HFFc6 (cell line): Measurements from ENCODE around the gene LRRC38. TPM values are rescaled to one million over a fixed set of nuclear protein-coding genes. Genes with fewer than 3 reads are reported as not detected.
"Not testable (repeated sequence)": the region's sequence is repeated elsewhere in the genome, so short reads cannot be mapped to it uniquely, and the experiment has no call there.

Source experiments
- DNase-seq: peaks from one replicate; pipeline ENCODE4 v3.0.0-alpha.2; 2018
- H3K27ac Mint-ChIP-seq: 2 replicates; pipeline ENCODE4 v1.8.0; 2020; ENCODE audit warnings: mild to moderate bottlenecking, mixed read lengths
- H3K27me3 Mint-ChIP-seq: 2 replicates; pipeline ENCODE4 v1.8.0; 2021; ENCODE audit warnings: mild to moderate bottlenecking, moderate library complexity, mixed read lengths; ENCODE audit not compliant: insufficient read depth
- H3K36me3 Mint-ChIP-seq: 2 replicates; pipeline ENCODE4 v1.8.0; 2021; ENCODE audit warnings: low read depth, mixed read lengths
- H3K4me1 Mint-ChIP-seq: 2 replicates; pipeline ENCODE4 v1.8.0; 2020; ENCODE audit warnings: low read depth, mixed read lengths
- H3K4me3 Mint-ChIP-seq: 2 replicates; pipeline ENCODE4 v1.8.0; 2020; ENCODE audit warnings: mild to moderate bottlenecking, moderate library complexity, mixed read lengths
- H3K9me3 Mint-ChIP-seq: 2 replicates; pipeline ENCODE4 v1.8.0; 2020; ENCODE audit warnings: mild to moderate bottlenecking, mixed read lengths
- CTCF ChIP-seq: fragments of 200-600 bp; sonication (generic); IDR thresholded peaks from 2 replicates; pipeline ENCODE4 v1.5.0; 2021; ENCODE audit warnings: antibody characterized with exemption, mild to moderate bottlenecking
- total RNA-seq, 6 experiments: library from RNA; stranded (reverse); fragmentation: NEBNext Ultra II Directional; extraction: Animal tissue kit (Norgen Biotek cat#: 25700); gene quantifications; 2 replicates in 1 of 6; 3 replicates in 5 of 6; pipeline ENCODE4 v1.2.3, GENCODE V29; 2021

LRRC38 gene
- total RNA-seq, 6 experiments from 2014 or later: not detected

GRCh38 chr1:13451399-13451965 is 62.3 kb downstream of the LRRC38 start:
- H3K36me3 Mint-ChIP-seq: no peaks in the 10 kb centered on the region
- DNase-seq: no peak
- no peak for TF ChIP-seq CTCF
- H3K4me1 Mint-ChIP-seq: no peaks in the 10 kb centered on the region
- no peak overlapping the region for H3K27ac Mint-ChIP-seq
- H3K27me3 Mint-ChIP-seq: no peaks in the 10 kb centered on the region
- H3K9me3 Mint-ChIP-seq: peaks cover 28% of the 10 kb centered on the region
- H3K4me3 Mint-ChIP-seq: no peak overlapping the region

GRCh38 chr1:13450204-13450603 is 63.6 kb downstream of the LRRC38 start:
- DNase-seq: no peak
- H3K27ac Mint-ChIP-seq: no peak overlapping the region
- no peaks in the 10 kb centered on the region for H3K4me1 Mint-ChIP-seq
- TF ChIP-seq CTCF: no peak
- no peaks in the 10 kb centered on the region; the same call in 1 of the 2 replicates for H3K27me3 Mint-ChIP-seq
- H3K4me3 Mint-ChIP-seq: no peak overlapping the region
- H3K36me3 Mint-ChIP-seq: no peaks in the 10 kb centered on the region
- H3K9me3 Mint-ChIP-seq: peaks cover 28% of the 10 kb centered on the region

DNA sequence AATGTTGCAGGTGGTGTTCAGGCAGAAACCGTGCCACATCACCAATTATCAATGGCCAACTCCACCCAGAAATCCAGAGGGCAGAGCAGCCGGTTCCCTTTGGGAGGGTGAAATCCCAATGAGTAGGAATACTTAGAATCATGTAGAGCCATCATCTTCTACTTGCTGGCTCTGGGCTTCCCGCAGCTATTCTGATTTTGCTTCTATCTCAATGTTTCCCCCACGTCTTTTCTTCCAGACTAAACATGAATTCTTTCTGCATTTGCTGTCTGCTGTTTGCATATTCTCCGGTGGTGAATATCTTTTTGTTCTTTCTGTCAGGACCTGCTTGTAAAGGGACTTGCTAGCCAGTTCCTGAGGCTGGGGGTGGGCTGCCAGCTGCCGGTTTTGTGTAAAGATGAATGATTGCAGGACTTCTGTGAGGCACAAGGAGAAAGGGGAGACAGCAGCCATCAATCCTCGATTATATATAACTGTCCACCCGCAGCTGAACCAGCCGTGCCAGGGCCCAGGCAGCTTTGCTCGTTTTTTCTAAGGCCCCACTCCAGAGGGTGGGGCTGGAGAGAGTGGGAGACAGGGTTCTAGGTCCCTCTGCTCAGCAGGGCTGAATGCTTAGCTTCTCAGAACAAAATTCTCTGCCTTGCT is 70.3 kb downstream of the LRRC38 start:
- H3K27ac Mint-ChIP-seq: no peak overlapping the region
- no peak overlapping the region for H3K4me3 Mint-ChIP-seq
- no peak for TF ChIP-seq CTCF
- no peaks in the 10 kb centered on the region for H3K36me3 Mint-ChIP-seq
- no peak for DNase-seq
- H3K4me1 Mint-ChIP-seq: no peaks in the 10 kb centered on the region
- H3K27me3 Mint-ChIP-seq: peaks cover 2% of the 10 kb centered on the region
- H3K9me3 Mint-ChIP-seq: peaks cover 42% of the 10 kb centered on the region

GRCh38 chr1:13439104-13439783 is 74.6 kb downstream of the LRRC38 start:
- not testable (repeated sequence) for H3K4me1 Mint-ChIP-seq, H3K27me3 Mint-ChIP-seq, H3K36me3 Mint-ChIP-seq, DNase-seq, H3K4me3 Mint-ChIP-seq, H3K27ac Mint-ChIP-seq
- H3K9me3 Mint-ChIP-seq: peaks cover 60% of the 10 kb centered on the region

DNA sequence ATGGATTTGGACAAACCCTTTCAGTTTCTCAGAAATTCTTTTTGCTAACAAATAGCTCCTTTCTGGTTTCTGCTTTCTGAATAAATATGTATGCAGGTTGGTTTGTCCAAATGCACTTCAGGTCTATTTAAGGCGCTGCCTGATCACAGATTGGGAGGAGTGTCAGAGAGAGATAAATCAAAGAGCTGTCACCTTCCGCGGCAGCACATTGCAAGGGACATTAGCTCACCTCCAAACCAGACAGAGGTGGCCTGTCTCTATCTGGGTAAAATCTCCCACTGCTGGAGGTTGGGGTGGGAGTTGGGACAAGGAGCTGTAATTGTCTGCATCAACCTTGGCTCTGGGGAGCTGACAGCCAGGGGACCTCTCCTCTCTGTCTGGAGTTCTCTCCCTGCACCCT is 78.3 kb downstream of the LRRC38 start:
- no peak for DNase-seq
- H3K9me3 Mint-ChIP-seq: peaks cover 68% of the 10 kb centered on the region
- no peaks in the 10 kb centered on the region for H3K36me3 Mint-ChIP-seq
- no peak overlapping the region for H3K27ac Mint-ChIP-seq
- no peaks in the 10 kb centered on the region; the same call in 1 of the 2 replicates for H3K27me3 Mint-ChIP-seq
- no peak for TF ChIP-seq CTCF
- H3K4me3 Mint-ChIP-seq: no peak overlapping the region
- no peaks in the 10 kb centered on the region for H3K4me1 Mint-ChIP-seq

DNA sequence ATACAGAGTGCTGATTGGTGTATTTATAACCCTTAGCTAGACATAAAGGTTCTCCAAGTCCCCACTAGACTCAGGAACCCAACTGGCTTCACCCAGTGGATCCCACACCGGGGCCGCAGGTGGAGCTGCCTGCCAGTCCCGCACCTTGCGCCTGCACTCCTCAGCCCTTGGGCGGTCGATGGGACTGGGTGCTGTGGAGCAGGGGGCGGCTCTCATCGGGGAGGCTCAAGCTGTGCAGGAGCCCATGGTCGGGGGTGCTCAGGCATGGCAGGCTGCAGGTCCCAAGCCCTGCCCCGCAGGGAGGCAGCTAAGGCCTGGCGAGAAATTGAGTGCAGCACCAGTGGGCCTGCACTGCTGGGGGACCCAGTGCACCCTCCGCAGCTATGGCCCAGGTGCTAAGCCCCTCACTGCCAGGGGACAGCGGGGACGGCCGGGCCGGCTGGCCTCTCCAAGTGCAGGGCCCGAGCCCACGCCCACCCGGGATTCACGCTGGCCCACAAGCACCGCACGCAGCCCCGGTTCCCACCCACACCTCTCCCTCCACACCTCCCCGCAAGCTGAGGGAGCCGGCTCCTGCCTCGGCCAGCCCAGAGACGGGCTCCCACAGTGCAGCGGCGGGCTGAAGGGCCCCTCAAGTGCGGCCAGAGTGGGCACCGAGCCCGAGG is 80.0 kb downstream of the LRRC38 start:
- H3K27ac Mint-ChIP-seq, H3K4me1 Mint-ChIP-seq, H3K27me3 Mint-ChIP-seq, H3K4me3 Mint-ChIP-seq, DNase-seq, H3K36me3 Mint-ChIP-seq: not testable (repeated sequence)
- H3K9me3 Mint-ChIP-seq: peaks cover 73% of the 10 kb centered on the region
